Measurements from ENCODE around the gene ABHD10. TPM values are rescaled to one million over a fixed set of nuclear protein-coding genes. Genes with fewer than 3 reads are reported as not detected.

The ABHD10 gene
- total and polyA plus RNA-seq, 2 experiments from 2014 or later, result 25.6 to 36.2 TPM

- H2AFZ ChIP-seq, result no peak overlapping the region
- no peaks in the 10 kb centered on the region for H3K9me2 ChIP-seq (replicated peaks; ENCODE audit: insufficient read depth)
- no peak for TF ChIP-seq EZH2 (IDR thresholded peaks at IDR 0.05; ENCODE audit: borderline replicate concordance)
- TF ChIP-seq CTCF (IDR thresholded peaks at IDR 0.05; ENCODE audit: poor library complexity), result no peak
- no peak for TF ChIP-seq EZH2phosphoT487 (IDR thresholded peaks at IDR 0.05; ENCODE audit: low read depth, severe bottlenecking, unreplicated experiment)
- H3K27me3 ChIP-seq, result no peaks in the 10 kb centered on the region
- H3K79me2 ChIP-seq, result no peaks in the 10 kb centered on the region
- no peaks in the 10 kb centered on the region for H3K9me3 ChIP-seq (ENCODE audit: low read depth)
- H3K4me1 ChIP-seq (ENCODE audit: insufficient read depth), result no peaks in the 10 kb centered on the region
- H4K20me1 ChIP-seq (ENCODE audit: insufficient read depth, poor library complexity, severe bottlenecking), result no peaks in the 10 kb centered on the region
- H3K4me2 ChIP-seq, result no peak overlapping the region
- no peak for DNase-seq (ENCODE audit: low spot score)
- WGBS (ENCODE audit: low lambda C conversion rate, missing lambda C conversion rate), result 52% methylated on average over 1 of the region's 1 CpG
- H3K27ac ChIP-seq, result no peak overlapping the region
- H3K36me3 ChIP-seq (replicated peaks; ENCODE audit: insufficient read depth, low read depth), result no peaks in the 10 kb centered on the region
- no peak overlapping the region for H3K4me3 ChIP-seq
Observed at GRCh38 chr3:112020674-112021085, 41.9 kb downstream of the ABHD10 start.

DNA sequence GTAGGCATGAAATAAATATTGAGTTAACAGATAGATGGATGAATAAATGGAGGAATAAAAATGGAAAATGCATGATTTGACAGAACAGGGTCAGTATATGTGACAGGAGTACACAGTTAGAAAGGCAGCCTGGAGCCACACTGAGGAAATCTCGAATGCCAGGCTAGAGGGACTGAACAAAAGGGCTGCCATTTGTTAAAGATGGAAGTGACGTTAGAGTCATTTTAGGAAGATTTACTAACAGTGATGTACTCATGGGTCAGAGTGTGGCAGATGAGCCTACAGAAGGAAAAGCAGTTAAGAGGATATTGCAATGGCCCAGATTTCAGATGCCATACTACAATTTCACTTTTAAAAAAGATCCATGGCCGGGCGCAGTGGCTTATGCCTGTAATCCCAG, 48.3 kb downstream of the ABHD10 start:
- Histone ChIP-seq H3K4me2 (no peak overlapping the region), H3K27me3 (no peaks in the 10 kb centered on the region), H3K79me2 (no peaks in the 10 kb centered on the region), H3K9me2 (replicated peaks; ENCODE audit: insufficient read depth) (no peaks in the 10 kb centered on the region), H3K27ac (no peak overlapping the region), H3K4me1 (ENCODE audit: insufficient read depth) (no peaks in the 10 kb centered on the region), H3K4me3 (no peak overlapping the region), H4K20me1 (ENCODE audit: insufficient read depth, poor library complexity, severe bottlenecking) (no peaks in the 10 kb centered on the region), H3K9me3 (ENCODE audit: low read depth) (no peaks in the 10 kb centered on the region), H2AFZ (no peak overlapping the region), H3K36me3 (replicated peaks; ENCODE audit: insufficient read depth, low read depth) (no peaks in the 10 kb centered on the region)
- no peak for DNase-seq (ENCODE audit: low spot score)
- 94% methylated on average over 4 of the region's 4 CpGs for WGBS (ENCODE audit: low lambda C conversion rate, missing lambda C conversion rate)
- no peak for TF ChIP-seq CTCF (IDR thresholded peaks at IDR 0.05; ENCODE audit: poor library complexity)
- TF ChIP-seq EZH2phosphoT487 (IDR thresholded peaks at IDR 0.05; ENCODE audit: low read depth, severe bottlenecking, unreplicated experiment), result no peak
- no peak for TF ChIP-seq EZH2 (IDR thresholded peaks at IDR 0.05; ENCODE audit: borderline replicate concordance)

GRCh38 chr3:112027826-112028225, 49.0 kb downstream of the ABHD10 start:
- TF ChIP-seq EZH2phosphoT487 (IDR thresholded peaks at IDR 0.05; ENCODE audit: low read depth, severe bottlenecking, unreplicated experiment) (no peak), CTCF (IDR thresholded peaks at IDR 0.05; ENCODE audit: poor library complexity) (no peak), EZH2 (IDR thresholded peaks at IDR 0.05; ENCODE audit: borderline replicate concordance) (no peak)
- 56% methylated on average over 4 of the region's 4 CpGs for WGBS (ENCODE audit: low lambda C conversion rate, missing lambda C conversion rate)
- Histone ChIP-seq H3K9me2 (replicated peaks; ENCODE audit: insufficient read depth) (no peaks in the 10 kb centered on the region), H4K20me1 (ENCODE audit: insufficient read depth, poor library complexity, severe bottlenecking) (no peaks in the 10 kb centered on the region), H3K79me2 (no peaks in the 10 kb centered on the region), H3K36me3 (replicated peaks; ENCODE audit: insufficient read depth, low read depth) (no peaks in the 10 kb centered on the region), H3K4me2 (no peak overlapping the region), H3K27ac (no peak overlapping the region), H3K4me3 (no peak overlapping the region), H3K27me3 (no peaks in the 10 kb centered on the region), H3K4me1 (ENCODE audit: insufficient read depth) (no peaks in the 10 kb centered on the region), H3K9me3 (ENCODE audit: low read depth) (no peaks in the 10 kb centered on the region), H2AFZ (no peak overlapping the region)
- DNase-seq (ENCODE audit: low spot score), result no peak

DNA sequence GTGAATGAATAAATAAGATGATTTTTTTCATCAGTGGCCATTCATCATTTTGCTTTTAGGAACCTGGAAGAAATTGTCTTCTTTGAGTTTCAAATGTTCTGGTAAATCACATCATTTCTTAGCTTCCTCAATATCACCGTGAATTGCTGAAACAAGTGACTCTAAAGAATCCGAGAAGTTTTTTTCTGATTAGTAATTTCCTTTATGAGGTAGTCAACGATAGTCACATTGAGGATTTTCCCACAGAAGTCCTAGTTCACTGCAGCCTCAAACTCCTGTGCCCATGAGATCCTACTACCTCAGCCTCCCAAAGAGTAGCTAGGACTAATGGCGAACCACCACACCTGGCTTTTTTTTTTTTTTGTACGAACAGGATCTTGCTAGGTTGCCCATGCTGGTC, 52.1 kb downstream of the ABHD10 start:
- 93% methylated on average over 5 of the region's 5 CpGs for WGBS (ENCODE audit: low lambda C conversion rate, missing lambda C conversion rate)

More for the DNA sequence above, 52.1 kb downstream of the ABHD10 start:
- H4K20me1 ChIP-seq (ENCODE audit: insufficient read depth, poor library complexity, severe bottlenecking), result no peaks in the 10 kb centered on the region
- TF ChIP-seq EZH2phosphoT487 (IDR thresholded peaks at IDR 0.05; ENCODE audit: low read depth, severe bottlenecking, unreplicated experiment), result no peak
- TF ChIP-seq CTCF (IDR thresholded peaks at IDR 0.05; ENCODE audit: poor library complexity), result no peak
- TF ChIP-seq EZH2 (IDR thresholded peaks at IDR 0.05; ENCODE audit: borderline replicate concordance), result no peak
- H3K4me1 ChIP-seq (ENCODE audit: insufficient read depth), result no peaks in the 10 kb centered on the region
- H3K4me2 ChIP-seq, result no peak overlapping the region
- no peak overlapping the region for H3K4me3 ChIP-seq
- H2AFZ ChIP-seq, result no peak overlapping the region
- H3K27me3 ChIP-seq, result no peaks in the 10 kb centered on the region
- no peaks in the 10 kb centered on the region for H3K9me2 ChIP-seq (replicated peaks; ENCODE audit: insufficient read depth)
- no peak overlapping the region for H3K27ac ChIP-seq
- no peaks in the 10 kb centered on the region for H3K79me2 ChIP-seq
- no peaks in the 10 kb centered on the region for H3K36me3 ChIP-seq (replicated peaks; ENCODE audit: insufficient read depth, low read depth)
- DNase-seq (ENCODE audit: low spot score), result no peak
- no peaks in the 10 kb centered on the region for H3K9me3 ChIP-seq (ENCODE audit: low read depth)

Measured in hepatocyte (in vitro differentiated cells).